Transverse colon (tissue), 4 donors: ENCODE measurements around the gene CALML4. TPM values are rescaled to one million over a fixed set of nuclear protein-coding genes. Genes with fewer than 3 reads are reported as not detected.

Experiments used
- DNase-seq: peaks from one replicate; pipeline ENCODE4 v3.0.0-alpha.2; 2019
- H3K27ac ChIP-seq, 4 donors: fragments of 200-600 bp; sonication (generic); 2 replicates each; pipeline ENCODE4 v1.5.1; 2016 to 2018; ENCODE audit warnings: inconsistent platforms in 4 of 4
- H3K27me3 ChIP-seq: fragments of 200-600 bp; sonication (generic); 2 replicates; pipeline ENCODE4 v1.5.1; 2017; ENCODE audit warnings: inconsistent platforms
- H3K36me3 ChIP-seq, 4 donors: fragments of 200-600 bp; sonication (generic); 2 replicates each; pipeline ENCODE4 v1.5.1; 2017 to 2019; ENCODE audit warnings: inconsistent platforms in 4 of 4
- H3K4me1 ChIP-seq, 4 donors: fragments of 200-600 bp; sonication (generic); 2 replicates each; pipeline ENCODE4 v1.5.1; 2017 to 2020; ENCODE audit warnings: inconsistent platforms in 4 of 4
- H3K4me3 ChIP-seq, 4 donors: fragments of 200-600 bp; sonication (generic); 1 replicate in 1 of 4; 2 replicates in 3 of 4; pipeline versions ENCODE4 v1.5.1 to v1.6.1; 2017 to 2019; ENCODE audit warnings: inconsistent platforms in 4 of 4
- H3K9me3 ChIP-seq, 2 donors: fragments of 200-600 bp; sonication (generic); 2 replicates each; pipeline ENCODE4 v1.5.1; 2017 to 2019; ENCODE audit warnings: inconsistent platforms in 2 of 2
- EP300 ChIP-seq: sonication (generic); formaldehyde crosslinking; IDR thresholded peaks from one replicate; pipeline ENCODE4 v1.6.1; 2017; ENCODE audit warnings: antibody characterized with exemption, low read depth
- POLR2A ChIP-seq: fragments of 450-650 bp; IDR thresholded peaks from one replicate; pipeline ENCODE4 v1.6.1; 2016; ENCODE audit warnings: antibody characterized with exemption, mild to moderate bottlenecking, moderate library complexity
- POLR2AphosphoS5 ChIP-seq, 3 donors: sonication (generic); formaldehyde crosslinking; IDR thresholded peaks; one replicate each; pipeline ENCODE4 v1.6.1; 2016; ENCODE audit warnings: antibody characterized with exemption in 3 of 3
- WGBS, 2 donors: methylation state at CpG; one replicate each; pipeline ENCODE4 v1.1.5; 2018; ENCODE audit warnings: low coverage in 1 of 2; 5-methylcytosine and 5-hydroxymethylcytosine counted together
- in situ Hi-C, 4 donors: fragments of 200-750 bp; cut with MboI; loops; one replicate each; pipeline versions ENCODE4 v1.15.0 to v1.15.1; 2017; ENCODE audit warnings: low sequenced_read_pairs in 3 of 4, low pct_ligation_motif_present in 1 of 4, low pct_unique_long_range_greater_than_20kb in 1 of 4
- intact Hi-C: fragments of 100-400 bp; cut with DNase I; formaldehyde crosslinking; loops from one replicate; pipeline ENCODE4 v1.15.1; 2023; ENCODE audit warnings: low total_unique reads
- total RNA-seq, 4 donors: library from RNA; depleted of rRNA; stranded (reverse); fragments of >200 nt; gene quantifications; one replicate each; pipeline ENCODE4 v1.1.0, GENCODE V29; 2016
- TF ChIP-seq, protein P1 (sequence below), 5 experiments: fragments of 200-600 bp in 3 of 5; fragments of 450-650 bp in 2 of 5; sonication (generic) in 3 of 5; IDR thresholded peaks; 1 replicate in 2 of 5; 2 replicates in 3 of 5; pipeline ENCODE4 v1.5.1; 2016 to 2017; ENCODE audit warnings: antibody characterized with exemption in 5 of 5, inconsistent platforms in 3 of 5, mild to moderate bottlenecking in 2 of 5, moderate library complexity in 1 of 5

CALML4 gene
- total RNA-seq, 4 donors from 2014 or later: 56.3 to 153 (median 75.2) TPM

DNA sequence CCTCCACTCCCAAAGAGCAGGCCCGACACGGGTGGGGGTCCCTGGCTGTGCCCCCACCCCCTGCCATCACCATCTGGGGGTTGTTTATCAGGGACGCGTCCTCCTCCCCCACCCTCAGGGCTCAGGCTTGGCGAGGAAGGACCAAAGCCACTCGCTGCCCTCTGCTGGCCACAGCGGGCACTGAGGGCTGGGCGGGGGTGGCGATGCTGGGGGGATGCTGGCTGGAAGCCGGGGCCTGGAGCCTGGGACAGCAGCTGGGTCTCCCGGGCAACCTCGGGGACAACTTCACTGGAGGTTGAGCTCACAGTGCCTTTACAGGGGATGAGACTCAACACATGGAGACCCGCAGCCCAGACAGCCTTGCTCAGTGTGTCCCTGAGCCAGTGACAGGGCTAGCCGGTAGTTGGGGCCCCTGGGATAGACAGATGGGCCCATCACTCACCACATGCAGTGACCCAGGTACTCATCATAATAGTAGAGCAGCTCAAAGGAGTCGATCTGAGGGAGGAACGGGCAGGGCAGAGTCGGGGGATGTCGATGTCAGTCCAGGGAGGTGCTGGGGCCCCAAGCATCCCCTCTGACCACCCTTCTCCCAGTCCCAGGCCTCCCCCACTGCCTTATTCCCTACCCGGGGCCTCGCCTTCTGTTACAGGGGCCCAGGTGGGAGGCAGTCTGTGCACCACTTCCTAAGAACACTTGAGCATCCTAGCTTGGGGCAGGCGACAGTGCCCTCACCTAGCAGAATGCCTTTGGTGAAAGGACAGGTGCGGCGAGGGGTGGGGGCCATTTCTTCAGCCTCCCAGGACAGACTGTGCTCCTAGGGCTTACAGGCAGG is 5.9 kb upstream of the CALML4 start:
- H3K4me1 ChIP-seq: peaks cover 5 to 19% (median 14%) of the 10 kb centered on the region in 4 donors
- in situ Hi-C loops (no loop called here), intact Hi-C loops (loop anchor here (2.0 kb wide), 1 partner anchor 348 kb away; no protein-coding TSS in a partner anchor)
- H3K27me3 ChIP-seq: no peaks in the 10 kb centered on the region
- no peak for TF ChIP-seq POLR2AphosphoS5 (IDR thresholded peaks at IDR 0.05)
- TF ChIP-seq, protein P1, sequence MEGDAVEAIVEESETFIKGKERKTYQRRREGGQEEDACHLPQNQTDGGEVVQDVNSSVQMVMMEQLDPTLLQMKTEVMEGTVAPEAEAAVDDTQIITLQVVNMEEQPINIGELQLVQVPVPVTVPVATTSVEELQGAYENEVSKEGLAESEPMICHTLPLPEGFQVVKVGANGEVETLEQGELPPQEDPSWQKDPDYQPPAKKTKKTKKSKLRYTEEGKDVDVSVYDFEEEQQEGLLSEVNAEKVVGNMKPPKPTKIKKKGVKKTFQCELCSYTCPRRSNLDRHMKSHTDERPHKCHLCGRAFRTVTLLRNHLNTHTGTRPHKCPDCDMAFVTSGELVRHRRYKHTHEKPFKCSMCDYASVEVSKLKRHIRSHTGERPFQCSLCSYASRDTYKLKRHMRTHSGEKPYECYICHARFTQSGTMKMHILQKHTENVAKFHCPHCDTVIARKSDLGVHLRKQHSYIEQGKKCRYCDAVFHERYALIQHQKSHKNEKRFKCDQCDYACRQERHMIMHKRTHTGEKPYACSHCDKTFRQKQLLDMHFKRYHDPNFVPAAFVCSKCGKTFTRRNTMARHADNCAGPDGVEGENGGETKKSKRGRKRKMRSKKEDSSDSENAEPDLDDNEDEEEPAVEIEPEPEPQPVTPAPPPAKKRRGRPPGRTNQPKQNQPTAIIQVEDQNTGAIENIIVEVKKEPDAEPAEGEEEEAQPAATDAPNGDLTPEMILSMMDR (IDR thresholded peaks at IDR 0.05): peak; percentile 91 to 93 (median 92)
- WGBS, 2 donors: 55% methylated on average over 15 of the region's 23 CpGs; no CpG with 5 or more reads in 1 of the 2 donors
- DNase-seq: peak; percentile 75
- H3K27ac ChIP-seq: peak overlapping the region in 2 of 4 donors; percentile 8 to 24
- H3K36me3 ChIP-seq: no peaks in the 10 kb centered on the region
- peak overlapping the region in 1 of 4 donors; percentile 4 for H3K4me3 ChIP-seq
- no peaks in the 10 kb centered on the region for H3K9me3 ChIP-seq

DNA sequence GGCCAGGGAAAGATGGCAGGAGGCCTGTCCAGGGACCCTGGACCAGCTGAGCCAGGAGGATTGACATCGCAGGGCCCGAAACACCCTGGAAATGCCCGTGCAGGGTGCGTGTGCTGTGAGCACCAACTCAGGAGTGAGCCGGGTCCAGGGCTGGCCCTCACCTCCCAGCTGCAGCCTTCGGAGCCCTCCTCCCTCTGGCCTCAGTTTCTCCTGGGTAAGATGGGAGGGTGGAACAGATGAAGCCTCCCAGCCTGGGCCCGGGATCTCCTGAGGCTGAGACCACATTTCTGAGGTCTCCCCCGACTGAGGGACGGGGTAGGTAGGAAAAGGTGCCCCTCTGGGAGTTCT is 5.3 kb upstream of the CALML4 start:
- 55% methylated on average over 9 of the region's 9 CpGs; no CpG with 5 or more reads in 1 of the 2 donors for WGBS, 2 donors
- Histone ChIP-seq H3K9me3 (no peaks in the 10 kb centered on the region), H3K4me3 (peak overlapping the region in 1 of 4 donors; percentile 4), H3K27me3 (no peaks in the 10 kb centered on the region), H3K36me3 (no peaks in the 10 kb centered on the region), H3K4me1 (peaks cover 5 to 26% (median 19%) of the 10 kb centered on the region in 4 donors), H3K27ac (peak overlapping the region in 2 of 4 donors; percentile 8 to 24)
- intact Hi-C loops: loop anchor here (2.0 kb wide), 1 partner anchor 348 kb away; no protein-coding TSS in a partner anchor
- DNase-seq: no peak
- in situ Hi-C loops: no loop called here
- TF ChIP-seq POLR2AphosphoS5 (IDR thresholded peaks at IDR 0.05) (no peak), EP300 (no peak), POLR2A (no peak)
- TF ChIP-seq, protein P1 (IDR thresholded peaks at IDR 0.05): no peak

DNA sequence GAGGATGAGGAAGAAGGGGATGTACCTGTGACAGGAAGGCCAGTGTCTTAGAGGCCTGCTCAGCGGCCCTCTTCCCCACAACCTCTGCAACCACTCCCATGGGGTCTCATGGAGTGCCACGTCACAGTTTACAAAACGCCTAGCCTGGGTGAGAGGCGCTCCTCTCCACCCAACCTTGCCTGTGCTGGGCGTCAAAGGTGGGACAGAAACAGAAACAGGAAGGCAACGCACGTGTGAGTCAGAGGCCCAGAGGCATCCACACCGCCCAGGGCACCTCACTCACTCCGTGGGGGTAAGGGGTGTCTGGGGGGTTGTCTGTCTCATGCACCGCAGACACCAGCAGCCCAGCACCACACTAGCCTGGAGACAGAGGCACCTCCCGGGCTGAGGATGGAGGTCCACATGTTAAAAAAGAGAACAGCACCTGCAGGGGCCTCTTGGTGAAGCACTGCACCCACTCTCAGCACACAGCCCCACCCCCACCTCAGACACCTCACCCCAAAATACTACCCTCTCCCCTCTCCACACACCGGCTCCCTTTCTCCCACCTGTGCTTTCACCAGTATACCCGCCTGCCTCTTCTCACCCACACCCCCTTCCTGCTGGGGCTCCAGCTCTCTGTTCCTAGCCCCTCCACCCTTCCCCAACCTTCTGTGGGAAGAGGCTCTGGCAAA is 4.7 kb upstream of the CALML4 start:
- Histone ChIP-seq H3K9me3 (no peaks in the 10 kb centered on the region), H3K27me3 (no peaks in the 10 kb centered on the region), H3K4me1 (peaks cover 8 to 31% (median 23%) of the 10 kb centered on the region in 4 donors), H3K36me3 (no peaks in the 10 kb centered on the region), H3K27ac (peak overlapping the region in 1 of 4 donors; percentile 8), H3K4me3 (no peak overlapping the region)
- TF ChIP-seq EP300 (no peak), POLR2A (no peak), POLR2AphosphoS5 (IDR thresholded peaks at IDR 0.05) (no peak)
- TF ChIP-seq, protein P1 (IDR thresholded peaks at IDR 0.05): no peak
- in situ Hi-C loops (no loop called here), intact Hi-C loops (loop anchor here (2.0 to 5.0 kb wide), 2 partner anchors 347 to 1683 kb away; no protein-coding TSS in a partner anchor)
- 67 to 72% methylated on average over 1 to 13 of the region's 13 CpGs for WGBS, 2 donors
- no peak for DNase-seq

GRCh38 chr15:68209272-68209671 is 4.1 kb upstream of the CALML4 start:
- no peaks in the 10 kb centered on the region for H3K9me3 ChIP-seq
- no peak for TF ChIP-seq EP300
- TF ChIP-seq POLR2A: no peak
- TF ChIP-seq, protein P1 (IDR thresholded peaks at IDR 0.05): no peak
- TF ChIP-seq POLR2AphosphoS5 (IDR thresholded peaks at IDR 0.05): no peak
- WGBS, 2 donors: 60 to 95% methylated on average over 1 to 7 of the region's 7 CpGs
- in situ Hi-C loops: no loop called here
- intact Hi-C loops: loop anchor here (5.0 kb wide), 1 partner anchor 1682 kb away; no protein-coding TSS in a partner anchor
- DNase-seq: no peak
- H3K4me1 ChIP-seq: peaks cover 12 to 37% (median 26%) of the 10 kb centered on the region in 4 donors
- H3K36me3 ChIP-seq: no peaks in the 10 kb centered on the region
- peak overlapping the region in 1 of 4 donors; percentile 1 for H3K27ac ChIP-seq
- H3K4me3 ChIP-seq: no peak overlapping the region
- H3K27me3 ChIP-seq: no peaks in the 10 kb centered on the region
